Measurements from ENCODE around the gene ATN1.
"Not testable (repeated sequence)": the region's sequence is repeated elsewhere in the genome, so short reads cannot be mapped to it uniquely, and the experiment has no call there.

ATN1 gene

GRCh38 chr12:6905414-6906040 lies 22.2 kb upstream of the ATN1 start:
- ChIA-PET CTCF (interaction anchor here (0.7 to 1.5 kb wide), 4 partner anchors 8 to 35 kb away, joined by 3 to 7 read pairs (median 6); partner anchors contain the start of gene SPSB2), POLR2A (interaction anchor here (0.6 to 2.5 kb wide), 10 partner anchors 8 to 182 kb away, joined by 4 to 10 read pairs (median 6); partner anchors contain the start of genes C12orf57, COPS7A, ENO2 and RNU7-1)
- TF ChIP-seq HOXD13 (CRISPR knock-in tag; IDR thresholded peaks at IDR 0.05; ENCODE audit: borderline replicate concordance), result 0 out of 2 replicates have a peak, but pooled peaks have one; percentile 23
- TF ChIP-seq ZBTB17 (tag by site-specific recombination; IDR thresholded peaks at IDR 0.05), result peak; percentile 65
- no peak for TF ChIP-seq ZNF10 (tag by site-specific recombination; IDR thresholded peaks at IDR 0.05)
- Histone ChIP-seq H3K9me3 (ENCODE audit: control insufficient read depth, insufficient read depth, low read depth, low read length) (no peaks in the 10 kb centered on the region), H3K36me3 (ENCODE audit: control insufficient read depth in 2 of 2, insufficient read depth in 1 of 2, low read length in 2 of 2) (no peaks in the 10 kb centered on the region), H3K27ac (ENCODE audit: extremely low read depth, low read depth, low read length) (no peak overlapping the region), H3K4me1 (ENCODE audit: control insufficient read depth, insufficient read depth, low read length) (peaks cover 10% of the 10 kb centered on the region; the same call in 1 of the 2 replicates), H3K4me3 (ENCODE audit: low read depth, low read length) (peak overlapping the region; percentile 42; the same call in 1 of the 2 replicates)

GRCh38 chr12:6908141-6908540 lies 19.6 kb upstream of the ATN1 start:
- H3K27ac ChIP-seq (ENCODE audit: extremely low read depth, low read depth, low read length); H3K4me3 ChIP-seq (ENCODE audit: low read depth, low read length); H3K36me3 ChIP-seq (ENCODE audit: control insufficient read depth in 2 of 2, insufficient read depth in 1 of 2, low read length in 2 of 2); H3K9me3 ChIP-seq (ENCODE audit: control insufficient read depth, insufficient read depth, low read depth, low read length): not testable (repeated sequence)
- peaks cover 10% of the 10 kb centered on the region; the same call in 1 of the 2 replicates for H3K4me1 ChIP-seq (ENCODE audit: control insufficient read depth, insufficient read depth, low read length)
- POLR2A ChIA-PET, result interaction anchor here (1.2 to 2.5 kb wide), 3 partner anchors 17 to 56 kb away, joined by 4 to 10 read pairs (median 5); partner anchors contain the start of genes SPSB2 and USP5
- CTCF ChIA-PET, result interaction anchor here (0.6 to 3.2 kb wide), 4 partner anchors 15 to 267 kb away, joined by 3 to 11 read pairs (median 4); no protein-coding TSS in a partner anchor

GRCh38 chr12:6909421-6910145 lies 18.2 kb upstream of the ATN1 start:
- POLR2A ChIA-PET, result interaction anchor here (1.2 kb wide), 1 partner anchor 37 kb away, joined by 5 read pairs; no protein-coding TSS in a partner anchor
- H3K27ac ChIP-seq (ENCODE audit: extremely low read depth, low read depth, low read length), result no peak overlapping the region
- no peak for TF ChIP-seq GLI2 (tag by site-specific recombination; IDR thresholded peaks at IDR 0.05; ENCODE audit: borderline replicate concordance, low read depth)
- TF ChIP-seq ZNF202 (tag by site-specific recombination; IDR thresholded peaks at IDR 0.05; ENCODE audit: borderline replicate concordance), result no peak
- peak; percentile 76 for TF ChIP-seq PRDM1 (tag by site-specific recombination; IDR thresholded peaks at IDR 0.05)
- no peak for TF ChIP-seq ZNF426 (tag by site-specific recombination; IDR thresholded peaks at IDR 0.05)
- no peaks in the 10 kb centered on the region for H3K9me3 ChIP-seq (ENCODE audit: control insufficient read depth, insufficient read depth, low read depth, low read length)
- CTCF ChIA-PET, result interaction anchor here (0.7 to 3.2 kb wide), 4 partner anchors 15 to 156 kb away, joined by 3 to 11 read pairs (median 6); partner anchors contain the start of gene MLF2
- no peaks in the 10 kb centered on the region for H3K36me3 ChIP-seq (ENCODE audit: control insufficient read depth in 2 of 2, insufficient read depth in 1 of 2, low read length in 2 of 2)
- peaks cover 2% of the 10 kb centered on the region; the same call in 1 of the 2 replicates for H3K4me1 ChIP-seq (ENCODE audit: control insufficient read depth, insufficient read depth, low read length)
- no peak overlapping the region for H3K4me3 ChIP-seq (ENCODE audit: low read depth, low read length)

GRCh38 chr12:6912164-6912935 lies 15.4 kb upstream of the ATN1 start:
- Histone ChIP-seq H3K4me3 (ENCODE audit: low read depth, low read length) (no peak overlapping the region), H3K36me3 (ENCODE audit: control insufficient read depth in 2 of 2, insufficient read depth in 1 of 2, low read length in 2 of 2) (peaks cover 4 to 16% of the 10 kb centered on the region in 2 experiments; a peak in 2 of 3 replicates), H3K4me1 (ENCODE audit: control insufficient read depth, insufficient read depth, low read length) (peaks cover 7% of the 10 kb centered on the region), H3K9me3 (ENCODE audit: control insufficient read depth, insufficient read depth, low read depth, low read length) (no peaks in the 10 kb centered on the region), H3K27ac (ENCODE audit: extremely low read depth, low read depth, low read length) (no peak overlapping the region)
- peak; percentile 73 for TF ChIP-seq ZNF121 (tag by site-specific recombination; IDR thresholded peaks at IDR 0.05)
- no peak for TF ChIP-seq ZNF155 (tag by site-specific recombination; IDR thresholded peaks at IDR 0.05)
- ChIA-PET CTCF (interaction anchor here (1.0 to 3.1 kb wide), 5 partner anchors 11 to 201 kb away, joined by 3 to 17 read pairs (median 5); no protein-coding TSS in a partner anchor), POLR2A (interaction anchor here (1.1 to 1.3 kb wide), 3 partner anchors 7 to 40 kb away, joined by 3 to 4 read pairs (median 3); partner anchors contain the start of genes LRRC23 and SPSB2)
